HEK293 (cell line): ENCODE data around the gene MTFMT.

ENCODE experiments used
- CTCF ChIA-PET: fragments of 350-600 bp; formaldehyde crosslinking; extraction: SDS; loops from one replicate; lab custom pipeline; 2021; ENCODE audit warnings: antibody characterized with exemption; lab: Yijun Ruan, JAX
- POLR2A ChIA-PET: fragments of 300-600 bp; formaldehyde crosslinking; extraction: SDS; loops from one replicate; lab custom pipeline; 2020; ENCODE audit warnings: antibody characterized with exemption, inconsistent platforms; lab: Yijun Ruan, JAX
- H3K27ac ChIP-seq: fragments of 200-500 bp; sonication (Bioruptor generic); 2 replicates; pipeline ENCODE4 v1.5.1; 2014; ENCODE audit warnings: low read depth, low read length, control low read depth, inconsistent platforms; ENCODE audit errors: extremely low read depth
- H3K36me3 ChIP-seq, 2 experiments: fragments of 200-500 bp in 1 of 2; sonication (Bioruptor generic) in 1 of 2; 1 replicate in 1 of 2; 2 replicates in 1 of 2; pipeline ENCODE4 v1.5.1; 2014 to 2017; ENCODE audit warnings: inconsistent platforms in 2 of 2, low read length in 2 of 2; ENCODE audit not compliant: control insufficient read depth in 2 of 2, insufficient read depth in 1 of 2
- H3K4me1 ChIP-seq: fragments of 200-500 bp; sonication (Bioruptor generic); 2 replicates; pipeline ENCODE4 v1.5.1; 2014; ENCODE audit warnings: mild to moderate bottlenecking, low read length, inconsistent platforms; ENCODE audit not compliant: control insufficient read depth, insufficient read depth
- H3K4me3 ChIP-seq: 2 replicates; pipeline ENCODE4 v1.5.1; 2011; ENCODE audit warnings: low read depth, mild to moderate bottlenecking, control low read depth, low read length, moderate library complexity
- H3K9me3 ChIP-seq: fragments of 200-500 bp; sonication (Bioruptor generic); 2 replicates; pipeline ENCODE4 v1.5.1; 2014; ENCODE audit warnings: low read depth, low read length, inconsistent platforms; ENCODE audit not compliant: control insufficient read depth, insufficient read depth
- BCL11A ChIP-seq: fragments of 450-650 bp; formaldehyde crosslinking; IDR thresholded peaks from 2 replicates; pipeline ENCODE4 v1.5.1; 2016; ENCODE audit warnings: low read depth, missing biosample characterization, missing genetic modification characterization
- ZBTB7A ChIP-seq: fragments of 450-650 bp; formaldehyde crosslinking; IDR thresholded peaks from 2 replicates; pipeline ENCODE4 v1.5.1; 2016; ENCODE audit warnings: low read depth, missing biosample characterization, missing genetic modification characterization
- ZIC2 ChIP-seq: fragments of 450-650 bp; formaldehyde crosslinking; IDR thresholded peaks from 2 replicates; pipeline ENCODE4 v1.5.1; 2016; ENCODE audit warnings: missing biosample characterization, missing genetic modification characterization
- ZNF133 ChIP-seq: fragments of 450-650 bp; formaldehyde crosslinking; IDR thresholded peaks from 2 replicates; pipeline ENCODE4 v1.5.1; 2016; ENCODE audit warnings: missing biosample characterization, missing genetic modification characterization
- ZNF138 ChIP-seq: fragments of 450-650 bp; formaldehyde crosslinking; IDR thresholded peaks from 2 replicates; pipeline ENCODE4 v1.5.1; 2016; ENCODE audit warnings: missing biosample characterization, missing genetic modification characterization, borderline replicate concordance
- ZNF155 ChIP-seq: fragments of 450-650 bp; formaldehyde crosslinking; IDR thresholded peaks from 2 replicates; pipeline ENCODE4 v1.5.1; 2016; ENCODE audit warnings: missing biosample characterization, missing genetic modification characterization
- ZNF214 ChIP-seq: fragments of 450-650 bp; formaldehyde crosslinking; IDR thresholded peaks from 2 replicates; pipeline ENCODE4 v1.5.1; 2017; ENCODE audit warnings: missing biosample characterization, mild to moderate bottlenecking, missing genetic modification characterization, borderline replicate concordance
- ZNF514 ChIP-seq: fragments of 450-650 bp; formaldehyde crosslinking; IDR thresholded peaks from 2 replicates; pipeline ENCODE4 v1.5.1; 2016; ENCODE audit warnings: missing biosample characterization, missing genetic modification characterization
- ZNF610 ChIP-seq: fragments of 450-650 bp; formaldehyde crosslinking; IDR thresholded peaks from 2 replicates; pipeline ENCODE4 v1.5.1; 2016; ENCODE audit warnings: missing biosample characterization, missing genetic modification characterization, borderline replicate concordance
- ZNF785 ChIP-seq: fragments of 450-650 bp; formaldehyde crosslinking; IDR thresholded peaks from 2 replicates; pipeline ENCODE4 v1.5.1; 2016; ENCODE audit warnings: missing biosample characterization, missing genetic modification characterization
- ZNF830 ChIP-seq: fragments of 450-650 bp; IDR thresholded peaks from 2 replicates; pipeline ENCODE4 v1.5.0; 2018; ENCODE audit warnings: missing biosample characterization, missing genetic modification characterization, low read depth, mild to moderate bottlenecking, moderate library complexity
- TF ChIP-seq, protein P1 (sequence below): fragments of 450-650 bp; formaldehyde crosslinking; IDR thresholded peaks from 2 replicates; pipeline ENCODE4 v1.5.1; 2017; ENCODE audit warnings: missing biosample characterization, missing genetic modification characterization
- TF ChIP-seq, protein P2 (sequence below): fragments of 450-650 bp; IDR thresholded peaks from 2 replicates; pipeline ENCODE4 v1.5.1; 2018; ENCODE audit warnings: missing biosample characterization, mild to moderate bottlenecking, missing genetic modification characterization
- TF ChIP-seq, protein P3 (sequence below): fragments of 450-650 bp; formaldehyde crosslinking; IDR thresholded peaks from 2 replicates; pipeline ENCODE4 v1.5.1; 2016; ENCODE audit warnings: missing biosample characterization, missing genetic modification characterization
- TF ChIP-seq, protein P4 (sequence below): fragments of 450-650 bp; formaldehyde crosslinking; IDR thresholded peaks from 2 replicates; pipeline ENCODE4 v1.5.1; 2017; ENCODE audit warnings: missing biosample characterization, missing genetic modification characterization
- TF ChIP-seq, protein P5 (sequence below): fragments of 450-650 bp; formaldehyde crosslinking; IDR thresholded peaks from 2 replicates; pipeline ENCODE4 v1.5.1; 2016; ENCODE audit warnings: missing biosample characterization, missing genetic modification characterization

Gene MTFMT

DNA sequence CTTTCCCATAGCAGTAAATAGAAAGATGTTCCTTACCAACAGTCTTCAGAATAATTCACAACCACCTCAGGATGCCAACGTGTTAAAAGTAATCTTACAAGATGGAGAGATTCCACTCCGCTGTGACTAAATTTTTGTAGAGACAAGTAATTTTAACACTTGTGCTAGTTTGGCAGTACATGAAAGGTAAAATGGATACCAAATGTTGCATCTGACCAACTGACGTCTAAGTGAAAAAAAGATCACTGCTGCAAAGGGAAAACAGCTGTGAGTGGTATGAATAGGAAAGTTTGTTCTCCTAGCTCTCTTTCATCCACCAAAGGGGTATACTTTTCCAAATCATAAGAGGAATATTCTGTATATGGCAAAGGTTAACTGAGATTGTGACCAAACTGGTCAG is 42.3 kb downstream of the MTFMT start:
- CTCF ChIA-PET = no interaction called here
- H3K27ac ChIP-seq = no peak overlapping the region
- H3K4me3 ChIP-seq = no peak overlapping the region
- H3K36me3 ChIP-seq = no peaks in the 10 kb centered on the region; a peak in 1 of 3 replicates
- H3K4me1 ChIP-seq = no peaks in the 10 kb centered on the region
- H3K9me3 ChIP-seq = no peaks in the 10 kb centered on the region
- TF ChIP-seq ZNF785 (tag by site-specific recombination) (no peak), ZNF133 (tag by site-specific recombination) (peak; percentile 48; the same call in 1 of the 2 replicates)
- TF ChIP-seq, all 188 proteins: peak for 1
- POLR2A ChIA-PET = no interaction called here

DNA sequence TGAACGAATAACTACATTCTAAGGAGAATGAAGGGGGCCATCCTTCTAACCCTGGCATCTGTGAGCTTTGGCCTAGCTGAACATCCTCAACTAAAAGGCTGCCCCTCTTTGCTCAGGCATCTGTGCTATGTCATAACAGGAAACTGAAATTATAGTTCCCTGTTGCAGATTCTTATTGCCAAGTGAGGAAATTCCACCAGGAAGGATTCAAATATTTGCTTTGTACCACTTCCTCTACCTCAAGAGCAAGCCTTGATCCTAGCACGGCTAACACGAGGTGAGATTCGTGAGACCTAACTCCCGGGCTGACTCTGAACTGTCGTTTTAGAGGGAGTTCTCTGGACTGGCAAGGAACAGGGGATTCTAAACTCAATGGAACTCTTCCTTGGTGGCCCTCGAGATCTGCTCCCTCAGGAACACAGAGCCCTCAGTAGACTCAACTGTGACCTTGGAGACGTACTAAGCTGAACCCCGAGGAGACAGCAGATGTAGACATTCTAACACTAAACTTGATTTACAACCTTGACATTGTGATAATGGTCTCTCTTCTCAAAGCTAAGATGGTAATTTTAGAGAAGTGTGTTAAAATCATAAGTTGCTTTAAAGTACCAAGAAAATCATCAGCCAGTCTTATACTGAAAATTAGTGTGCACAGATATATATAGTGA is 43.9 kb downstream of the MTFMT start:
- H3K4me1 ChIP-seq = no peaks in the 10 kb centered on the region
- no peaks in the 10 kb centered on the region; a peak in 1 of 3 replicates for H3K36me3 ChIP-seq
- no peaks in the 10 kb centered on the region for H3K9me3 ChIP-seq
- ChIA-PET POLR2A (no interaction called here), CTCF (no interaction called here)
- H3K4me3 ChIP-seq = no peak overlapping the region
- no peak overlapping the region for H3K27ac ChIP-seq
- TF ChIP-seq ZNF214 = no peak
- TF ChIP-seq ZNF830 (tag by site-specific recombination) = no peak
- TF ChIP-seq, protein P1, sequence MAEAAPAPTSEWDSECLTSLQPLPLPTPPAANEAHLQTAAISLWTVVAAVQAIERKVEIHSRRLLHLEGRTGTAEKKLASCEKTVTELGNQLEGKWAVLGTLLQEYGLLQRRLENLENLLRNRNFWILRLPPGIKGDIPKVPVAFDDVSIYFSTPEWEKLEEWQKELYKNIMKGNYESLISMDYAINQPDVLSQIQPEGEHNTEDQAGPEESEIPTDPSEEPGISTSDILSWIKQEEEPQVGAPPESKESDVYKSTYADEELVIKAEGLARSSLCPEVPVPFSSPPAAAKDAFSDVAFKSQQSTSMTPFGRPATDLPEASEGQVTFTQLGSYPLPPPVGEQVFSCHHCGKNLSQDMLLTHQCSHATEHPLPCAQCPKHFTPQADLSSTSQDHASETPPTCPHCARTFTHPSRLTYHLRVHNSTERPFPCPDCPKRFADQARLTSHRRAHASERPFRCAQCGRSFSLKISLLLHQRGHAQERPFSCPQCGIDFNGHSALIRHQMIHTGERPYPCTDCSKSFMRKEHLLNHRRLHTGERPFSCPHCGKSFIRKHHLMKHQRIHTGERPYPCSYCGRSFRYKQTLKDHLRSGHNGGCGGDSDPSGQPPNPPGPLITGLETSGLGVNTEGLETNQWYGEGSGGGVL (tag by site-specific recombination) = no peak
- TF ChIP-seq, protein P2, sequence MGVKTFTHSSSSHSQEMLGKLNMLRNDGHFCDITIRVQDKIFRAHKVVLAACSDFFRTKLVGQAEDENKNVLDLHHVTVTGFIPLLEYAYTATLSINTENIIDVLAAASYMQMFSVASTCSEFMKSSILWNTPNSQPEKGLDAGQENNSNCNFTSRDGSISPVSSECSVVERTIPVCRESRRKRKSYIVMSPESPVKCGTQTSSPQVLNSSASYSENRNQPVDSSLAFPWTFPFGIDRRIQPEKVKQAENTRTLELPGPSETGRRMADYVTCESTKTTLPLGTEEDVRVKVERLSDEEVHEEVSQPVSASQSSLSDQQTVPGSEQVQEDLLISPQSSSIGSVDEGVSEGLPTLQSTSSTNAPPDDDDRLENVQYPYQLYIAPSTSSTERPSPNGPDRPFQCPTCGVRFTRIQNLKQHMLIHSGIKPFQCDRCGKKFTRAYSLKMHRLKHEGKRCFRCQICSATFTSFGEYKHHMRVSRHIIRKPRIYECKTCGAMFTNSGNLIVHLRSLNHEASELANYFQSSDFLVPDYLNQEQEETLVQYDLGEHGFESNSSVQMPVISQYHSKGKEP = no peak
- TF ChIP-seq, protein P3, sequence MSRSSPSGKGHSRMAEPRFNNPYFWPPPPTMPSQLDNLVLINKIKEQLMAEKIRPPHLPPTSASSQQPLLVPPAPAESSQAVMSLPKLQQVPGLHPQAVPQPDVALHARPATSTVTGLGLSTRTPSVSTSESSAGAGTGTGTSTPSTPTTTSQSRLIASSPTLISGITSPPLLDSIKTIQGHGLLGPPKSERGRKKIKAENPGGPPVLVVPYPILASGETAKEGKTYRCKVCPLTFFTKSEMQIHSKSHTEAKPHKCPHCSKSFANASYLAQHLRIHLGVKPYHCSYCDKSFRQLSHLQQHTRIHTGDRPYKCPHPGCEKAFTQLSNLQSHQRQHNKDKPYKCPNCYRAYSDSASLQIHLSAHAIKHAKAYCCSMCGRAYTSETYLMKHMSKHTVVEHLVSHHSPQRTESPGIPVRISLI (tag by site-specific recombination) = no peak
- TF ChIP-seq, protein P4, sequence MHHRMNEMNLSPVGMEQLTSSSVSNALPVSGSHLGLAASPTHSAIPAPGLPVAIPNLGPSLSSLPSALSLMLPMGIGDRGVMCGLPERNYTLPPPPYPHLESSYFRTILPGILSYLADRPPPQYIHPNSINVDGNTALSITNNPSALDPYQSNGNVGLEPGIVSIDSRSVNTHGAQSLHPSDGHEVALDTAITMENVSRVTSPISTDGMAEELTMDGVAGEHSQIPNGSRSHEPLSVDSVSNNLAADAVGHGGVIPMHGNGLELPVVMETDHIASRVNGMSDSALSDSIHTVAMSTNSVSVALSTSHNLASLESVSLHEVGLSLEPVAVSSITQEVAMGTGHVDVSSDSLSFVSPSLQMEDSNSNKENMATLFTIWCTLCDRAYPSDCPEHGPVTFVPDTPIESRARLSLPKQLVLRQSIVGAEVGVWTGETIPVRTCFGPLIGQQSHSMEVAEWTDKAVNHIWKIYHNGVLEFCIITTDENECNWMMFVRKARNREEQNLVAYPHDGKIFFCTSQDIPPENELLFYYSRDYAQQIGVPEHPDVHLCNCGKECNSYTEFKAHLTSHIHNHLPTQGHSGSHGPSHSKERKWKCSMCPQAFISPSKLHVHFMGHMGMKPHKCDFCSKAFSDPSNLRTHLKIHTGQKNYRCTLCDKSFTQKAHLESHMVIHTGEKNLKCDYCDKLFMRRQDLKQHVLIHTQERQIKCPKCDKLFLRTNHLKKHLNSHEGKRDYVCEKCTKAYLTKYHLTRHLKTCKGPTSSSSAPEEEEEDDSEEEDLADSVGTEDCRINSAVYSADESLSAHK (tag by site-specific recombination) = no peak
- no peak for TF ChIP-seq ZNF155 (tag by site-specific recombination)
- TF ChIP-seq ZNF610 (tag by site-specific recombination) = no peak
- no peak for TF ChIP-seq ZBTB7A (tag by site-specific recombination)
- TF ChIP-seq BCL11A (tag by site-specific recombination) = no peak
- TF ChIP-seq ZNF514 = no peak
- TF ChIP-seq, protein P5, sequence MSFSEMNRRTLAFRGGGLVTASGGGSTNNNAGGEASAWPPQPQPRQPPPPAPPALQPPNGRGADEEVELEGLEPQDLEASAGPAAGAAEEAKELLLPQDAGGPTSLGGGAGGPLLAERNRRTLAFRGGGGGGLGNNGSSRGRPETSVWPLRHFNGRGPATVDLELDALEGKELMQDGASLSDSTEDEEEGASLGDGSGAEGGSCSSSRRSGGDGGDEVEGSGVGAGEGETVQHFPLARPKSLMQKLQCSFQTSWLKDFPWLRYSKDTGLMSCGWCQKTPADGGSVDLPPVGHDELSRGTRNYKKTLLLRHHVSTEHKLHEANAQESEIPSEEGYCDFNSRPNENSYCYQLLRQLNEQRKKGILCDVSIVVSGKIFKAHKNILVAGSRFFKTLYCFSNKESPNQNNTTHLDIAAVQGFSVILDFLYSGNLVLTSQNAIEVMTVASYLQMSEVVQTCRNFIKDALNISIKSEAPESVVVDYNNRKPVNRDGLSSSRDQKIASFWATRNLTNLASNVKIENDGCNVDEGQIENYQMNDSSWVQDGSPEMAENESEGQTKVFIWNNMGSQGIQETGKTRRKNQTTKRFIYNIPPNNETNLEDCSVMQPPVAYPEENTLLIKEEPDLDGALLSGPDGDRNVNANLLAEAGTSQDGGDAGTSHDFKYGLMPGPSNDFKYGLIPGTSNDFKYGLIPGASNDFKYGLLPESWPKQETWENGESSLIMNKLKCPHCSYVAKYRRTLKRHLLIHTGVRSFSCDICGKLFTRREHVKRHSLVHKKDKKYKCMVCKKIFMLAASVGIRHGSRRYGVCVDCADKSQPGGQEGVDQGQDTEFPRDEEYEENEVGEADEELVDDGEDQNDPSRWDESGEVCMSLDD (tag by site-specific recombination) = no peak
- TF ChIP-seq ZNF138 = no peak
- no peak for TF ChIP-seq ZIC2 (tag by site-specific recombination)
